AG09309 (cell line): ENCODE measurements around the gene RAB5IF.

Source experiments
- DNase-seq: peaks from one replicate; pipeline ENCODE4 v3.0.0-alpha.2; 2010; ENCODE audit warnings: low read depth
- H3K4me3 ChIP-seq: 2 replicates; pipeline ENCODE4 v1.5.1; 2011; ENCODE audit warnings: mild to moderate bottlenecking, low read depth, low read length, moderate library complexity; ENCODE audit not compliant: control insufficient read depth
- CTCF ChIP-seq: IDR thresholded peaks from 2 replicates; pipeline ENCODE4 v1.5.1; 2011; ENCODE audit warnings: mild to moderate bottlenecking, low read depth, low read length, inconsistent platforms; ENCODE audit not compliant: insufficient read depth, control insufficient read depth; ENCODE audit errors: missing control alignments

RAB5IF gene

GRCh38 chr20:36578356-36579041, 27.1 kb upstream of the RAB5IF start:
- no peak for DNase-seq
- H3K4me3 ChIP-seq = no peak overlapping the region
- no peak for TF ChIP-seq CTCF

GRCh38 chr20:36579996-36580545, 25.5 kb upstream of the RAB5IF start:
- no peak overlapping the region for H3K4me3 ChIP-seq
- TF ChIP-seq CTCF = no peak
- DNase-seq = no peak

GRCh38 chr20:36582322-36582721, 23.3 kb upstream of the RAB5IF start:
- TF ChIP-seq CTCF = no peak
- H3K4me3 ChIP-seq = no peak overlapping the region
- no peak for DNase-seq

DNA sequence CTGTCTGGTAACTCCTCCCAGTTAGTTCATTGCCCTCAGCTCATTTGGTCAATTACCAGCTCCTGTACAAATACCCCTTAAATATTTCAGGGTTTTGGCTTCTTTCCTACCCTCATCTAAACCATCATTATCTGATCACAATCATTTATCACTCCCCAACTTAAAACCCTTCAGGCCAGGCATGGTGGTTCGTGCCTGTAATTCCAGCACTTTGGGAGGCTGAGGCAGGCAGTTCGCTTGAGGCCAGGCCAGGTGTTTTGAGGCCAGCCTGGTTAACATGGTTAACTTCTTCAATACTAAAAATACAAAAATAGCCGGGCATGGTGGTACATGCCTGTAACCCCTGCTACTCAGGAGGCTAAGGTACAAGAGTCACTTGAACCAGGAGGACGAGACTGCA, 22.8 kb upstream of the RAB5IF start:
- H3K4me3 ChIP-seq = no peak overlapping the region
- TF ChIP-seq CTCF = no peak
- no peak for DNase-seq

DNA sequence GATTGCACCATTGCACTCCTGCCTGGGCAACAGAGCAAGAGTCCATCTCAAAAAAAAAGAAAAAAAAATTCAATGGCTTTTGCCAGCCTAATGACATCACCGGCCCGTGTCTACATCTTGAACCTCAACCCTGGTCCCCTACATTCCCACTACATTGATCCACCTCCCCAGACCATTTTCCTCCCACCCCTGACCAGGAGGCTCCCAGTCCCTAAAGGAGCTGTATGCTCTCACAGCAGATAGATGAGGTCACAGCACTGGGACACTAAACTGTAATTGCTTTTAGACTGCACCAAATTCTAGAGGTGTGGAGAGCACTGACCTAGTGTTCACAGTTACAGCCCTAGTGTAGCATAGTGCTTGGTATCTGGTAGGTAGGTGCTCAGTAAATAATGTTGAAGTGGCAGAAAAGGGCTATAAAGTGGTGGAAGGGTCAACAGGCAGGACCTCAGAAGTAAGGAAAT, 21.5 kb upstream of the RAB5IF start:
- no peak for TF ChIP-seq CTCF
- DNase-seq = no peak
- H3K4me3 ChIP-seq = no peak overlapping the region

GRCh38 chr20:36585410-36586125, 20.0 kb upstream of the RAB5IF start:
- no peak for TF ChIP-seq CTCF
- peak; percentile 76 for DNase-seq
- H3K4me3 ChIP-seq = no peak overlapping the region
